ENCODE measurements around the gene CDC42EP3.
A peak's percentile ranks its signal among the peaks of the same experiment; 100 is the strongest.

Gene CDC42EP3

DNA sequence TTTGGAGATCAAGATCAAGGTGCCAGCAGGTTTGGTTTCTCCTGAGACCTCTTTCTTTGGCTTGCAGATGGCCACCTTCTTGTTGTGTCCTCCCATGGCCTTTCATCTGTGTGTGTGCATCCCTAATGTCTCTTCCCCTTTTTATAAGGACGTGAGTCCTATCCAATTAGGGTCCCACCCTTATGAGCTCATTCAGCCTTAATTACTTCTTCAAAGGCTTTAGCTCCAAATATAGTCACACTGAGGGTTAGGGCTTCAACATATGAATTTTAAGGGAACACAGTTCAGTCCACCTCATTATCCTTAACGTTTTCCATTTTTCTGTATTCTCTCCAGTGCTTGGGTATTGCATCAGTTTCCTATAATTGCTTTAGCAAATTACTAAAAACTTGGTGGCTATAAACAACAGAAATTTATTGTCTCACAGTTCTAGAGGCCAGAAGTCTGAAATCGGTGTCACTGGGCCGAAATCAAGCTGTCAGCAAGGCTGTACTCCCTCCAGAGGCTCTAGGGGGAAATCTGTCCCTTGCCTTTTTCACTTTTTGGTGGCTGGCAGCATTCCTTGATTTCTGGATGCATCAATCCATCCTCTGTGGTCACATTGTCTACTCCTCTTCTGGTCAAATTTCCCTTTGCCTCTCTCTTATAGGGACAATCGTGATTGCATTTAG lies 34.1 kb downstream of the CDC42EP3 start:
- no peak for DNase-seq

DNA sequence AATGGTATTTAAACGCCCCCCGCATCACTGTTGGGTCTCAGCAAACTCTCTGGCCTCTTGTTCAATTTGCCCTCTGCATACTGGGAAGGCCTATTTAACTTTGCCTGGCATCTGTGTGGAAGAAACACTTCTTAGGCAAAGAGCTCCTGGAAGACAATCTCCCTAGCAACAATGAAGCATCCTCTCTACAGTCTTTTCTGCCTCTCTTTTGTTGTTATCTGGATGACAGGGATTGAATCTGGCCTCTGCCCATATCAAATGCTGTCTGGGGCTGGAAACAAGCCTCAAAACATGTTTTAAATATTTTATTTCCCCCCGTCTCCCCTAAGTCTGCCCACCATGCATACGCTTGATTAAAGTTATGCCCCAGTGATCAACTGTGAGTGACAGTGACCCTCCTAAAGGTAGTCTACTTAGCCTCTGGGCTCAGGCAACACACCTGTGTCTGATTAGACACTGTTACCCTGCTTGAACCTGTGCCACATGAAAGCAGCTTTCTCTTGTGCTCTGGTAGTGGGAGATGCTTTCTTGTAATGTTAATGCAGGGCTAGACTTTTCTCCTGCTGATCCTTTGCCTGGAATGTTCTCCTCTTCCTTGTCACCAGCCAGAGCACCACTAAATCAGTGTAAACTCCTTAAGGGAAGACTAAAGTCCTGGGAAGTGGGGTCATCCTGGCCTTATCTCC lies 34.9 kb downstream of the CDC42EP3 start:
- DNase-seq, result no peak

DNA sequence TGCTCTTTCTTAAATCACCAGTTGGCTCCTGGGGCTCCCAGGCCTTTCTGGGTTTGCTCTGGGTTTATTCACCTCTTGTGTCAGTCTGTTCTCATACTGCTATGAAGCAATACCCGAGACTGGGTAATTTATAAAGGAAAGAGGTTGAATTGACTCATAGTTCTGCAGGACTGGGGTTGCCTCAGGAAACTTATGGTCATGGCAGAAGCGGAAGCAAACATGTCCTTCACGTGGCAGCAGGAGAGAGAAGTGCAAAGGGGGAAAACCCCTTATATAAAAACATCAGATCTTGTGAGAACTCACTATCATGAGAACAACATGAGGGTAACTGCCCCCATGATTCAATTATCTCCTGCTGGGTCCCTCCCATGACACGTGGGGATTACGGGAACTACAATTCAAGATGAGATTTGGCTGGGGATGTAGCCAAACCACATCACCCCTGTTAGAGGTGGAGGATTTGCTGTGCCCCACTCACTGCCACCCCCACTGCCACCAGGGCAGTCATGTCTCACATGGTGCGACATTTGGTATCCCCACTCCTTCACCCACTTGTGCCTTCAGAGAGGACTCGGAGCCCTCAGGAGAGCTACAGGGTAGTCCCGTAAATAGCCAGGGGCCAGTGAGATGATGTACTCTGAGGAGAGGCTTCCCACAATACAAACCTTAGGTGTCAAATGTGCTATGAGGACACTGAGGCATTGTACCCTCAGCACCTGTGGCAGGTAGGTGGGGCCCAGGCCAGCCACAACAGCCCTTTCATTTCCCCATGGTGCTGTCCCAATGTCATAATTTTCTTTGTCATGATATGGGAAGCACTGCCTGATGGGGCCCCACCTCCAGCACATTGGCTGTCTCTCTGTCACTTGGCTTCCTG lies 35.7 kb downstream of the CDC42EP3 start:
- DNase-seq, result peak in 3 of 56 donors; percentile 22 to 37 (median 26)

DNA sequence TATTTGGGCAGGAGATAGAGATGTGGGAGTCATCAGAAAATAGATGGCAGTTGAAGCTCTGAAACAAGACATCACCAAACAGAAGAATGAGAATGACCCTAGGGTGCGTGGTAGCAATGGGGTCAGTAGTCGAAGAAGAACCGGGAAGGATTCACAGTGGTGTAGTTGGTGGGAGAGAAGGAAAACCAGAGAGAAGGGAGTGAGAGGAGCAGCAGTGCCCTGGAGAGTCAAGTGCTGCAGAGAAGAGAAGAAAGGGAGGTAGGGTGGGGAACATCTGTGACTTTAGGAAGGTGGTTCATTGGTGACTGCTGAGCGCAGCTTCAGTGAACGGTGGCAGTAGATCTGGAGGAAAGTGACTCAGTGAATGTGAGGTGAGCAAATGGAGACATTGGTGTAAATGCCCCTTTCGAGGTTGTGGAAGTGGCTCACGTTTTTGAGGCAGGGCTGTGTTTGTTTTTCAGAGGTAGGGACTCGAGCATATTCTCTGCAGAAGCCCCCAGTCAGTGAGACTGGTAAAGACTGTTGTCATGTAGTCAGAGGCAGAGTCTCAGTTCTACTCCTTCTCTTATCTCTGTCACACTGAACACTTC lies 36.4 kb downstream of the CDC42EP3 start:
- no peak for DNase-seq

DNA sequence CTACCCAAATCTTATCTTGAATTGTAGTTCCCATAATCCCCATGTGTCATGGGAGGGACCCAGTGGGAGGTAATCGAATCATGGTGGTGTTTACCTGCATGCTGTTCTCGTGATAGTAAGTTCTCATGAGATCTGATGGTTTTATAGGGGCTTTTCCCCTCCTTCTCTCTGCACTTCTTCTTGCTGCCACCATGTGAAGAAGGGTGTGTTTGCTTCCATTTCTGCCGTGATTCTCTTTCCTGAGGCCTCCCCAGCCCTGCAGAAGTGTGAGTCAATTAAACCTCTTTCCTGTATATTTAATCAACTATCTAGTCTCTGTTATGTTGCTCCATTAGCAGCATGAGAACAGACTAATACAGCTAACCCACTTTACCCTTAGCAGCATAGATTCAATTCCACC lies 37.6 kb downstream of the CDC42EP3 start:
- no peak for DNase-seq

DNA sequence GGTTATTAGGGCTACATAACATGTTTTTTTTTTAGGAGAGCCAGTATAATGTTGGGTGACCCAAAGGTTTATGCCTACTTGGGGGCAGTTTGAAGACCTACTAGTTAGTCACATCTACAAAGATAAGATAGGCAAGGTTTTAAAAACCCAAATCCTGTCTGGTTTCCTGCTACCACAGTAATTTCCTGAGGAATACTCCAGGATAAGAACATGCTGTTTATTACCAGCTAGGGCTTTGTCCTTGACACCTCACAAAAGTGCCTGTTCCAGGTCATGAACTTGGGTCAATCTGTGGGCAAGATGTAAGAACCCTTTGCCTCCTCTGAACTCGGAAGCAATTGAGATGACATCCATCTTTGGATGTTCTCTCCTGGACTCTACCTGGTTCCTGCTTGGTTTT lies 38.2 kb downstream of the CDC42EP3 start:
- no peak for DNase-seq

DNA sequence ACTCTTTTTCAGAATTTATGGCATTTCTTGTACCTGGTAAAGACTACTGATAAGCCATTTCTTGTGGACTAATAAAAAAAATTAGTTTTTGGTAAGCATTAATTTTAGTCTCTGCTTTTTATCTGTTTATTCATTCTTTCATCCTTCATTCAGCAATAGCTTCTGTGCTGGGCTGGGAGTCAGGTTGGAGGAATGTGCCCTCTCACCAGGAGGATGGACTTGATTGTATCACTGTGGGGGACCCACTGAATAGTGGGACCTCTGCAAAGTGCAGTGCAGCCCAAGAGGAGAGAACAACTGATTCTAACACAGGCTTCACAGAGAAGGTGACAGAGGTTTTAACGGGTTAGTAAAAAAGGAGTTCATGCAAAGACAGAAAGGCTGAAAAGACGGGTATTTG lies 39.1 kb downstream of the CDC42EP3 start:
- DNase-seq, result no peak

DNA sequence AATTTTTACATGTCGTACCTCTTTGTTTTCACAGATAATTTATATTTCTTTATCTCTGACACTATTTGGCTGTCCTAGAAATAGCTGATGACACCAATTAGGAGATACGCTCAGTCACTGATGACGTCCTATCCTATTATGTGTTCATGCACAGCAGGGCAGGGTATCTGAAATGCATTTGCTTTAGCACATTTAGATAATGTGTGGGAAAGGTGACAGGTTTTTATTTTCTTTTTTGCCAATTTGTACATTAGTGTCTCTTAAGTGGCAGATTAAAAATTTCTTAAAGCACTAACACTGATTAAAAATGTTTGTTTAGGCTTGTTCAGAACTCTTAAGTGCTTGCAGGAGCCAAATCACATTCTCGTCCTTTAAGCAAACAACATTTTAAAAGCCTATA lies 39.7 kb downstream of the CDC42EP3 start:
- DNase-seq, result no peak

DNA sequence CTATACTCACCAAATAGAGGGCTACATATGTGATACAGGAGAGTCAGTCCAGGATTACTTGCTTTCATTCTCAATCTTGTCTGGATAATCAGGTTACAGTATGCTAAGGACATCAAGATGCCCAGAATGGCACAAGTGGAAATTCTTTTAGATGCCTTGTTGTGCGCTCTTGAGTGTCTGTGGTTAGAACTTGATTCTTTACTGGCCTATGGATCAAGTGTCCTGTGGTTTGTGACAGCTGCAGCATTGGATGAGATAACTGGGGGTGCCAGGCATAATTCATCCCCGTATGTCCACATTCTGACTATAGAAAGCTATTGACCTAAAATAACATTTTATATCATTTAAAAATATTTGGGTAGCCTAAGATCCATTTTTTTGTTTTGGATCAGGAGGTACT lies 40.1 kb downstream of the CDC42EP3 start:
- no peak for DNase-seq

DNA sequence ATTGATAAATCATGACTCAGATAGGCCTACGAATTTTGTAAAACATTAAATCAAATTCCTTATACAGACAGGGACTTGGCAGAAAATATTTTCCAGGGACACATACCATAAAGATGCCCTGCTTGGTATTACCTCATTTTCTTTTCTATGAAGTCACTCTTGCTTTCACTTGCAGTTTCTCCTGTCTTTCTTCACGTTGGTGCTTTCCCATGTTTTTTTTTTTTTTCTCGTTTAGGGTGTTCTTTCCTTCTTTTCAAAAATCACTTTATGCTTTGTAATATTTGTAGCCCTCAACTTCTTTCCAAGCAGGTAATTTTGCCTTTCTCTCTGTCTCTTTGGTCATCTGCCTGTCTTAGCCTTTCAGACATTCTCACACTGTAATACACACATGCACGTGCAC lies 40.7 kb downstream of the CDC42EP3 start:
- DNase-seq, result no peak

DNA sequence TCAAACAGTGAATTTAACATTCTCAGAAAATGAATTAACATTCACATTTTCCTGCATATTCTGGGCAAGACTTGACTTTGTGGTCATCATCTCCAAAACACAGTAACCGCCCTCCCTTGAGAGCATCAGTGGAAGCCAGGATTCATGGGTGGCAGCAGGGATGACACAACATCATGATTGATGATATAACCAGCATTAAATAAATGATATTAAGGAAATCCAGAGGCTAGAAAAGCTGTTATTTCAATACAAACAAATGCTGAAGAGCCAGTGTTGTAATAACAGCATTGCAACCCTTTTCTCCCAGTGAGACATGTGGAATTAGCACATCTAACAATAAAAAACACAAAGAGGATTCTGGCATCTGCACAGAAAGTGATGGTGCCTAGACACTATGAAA lies 41.1 kb downstream of the CDC42EP3 start:
- DNase-seq, result no peak

DNA sequence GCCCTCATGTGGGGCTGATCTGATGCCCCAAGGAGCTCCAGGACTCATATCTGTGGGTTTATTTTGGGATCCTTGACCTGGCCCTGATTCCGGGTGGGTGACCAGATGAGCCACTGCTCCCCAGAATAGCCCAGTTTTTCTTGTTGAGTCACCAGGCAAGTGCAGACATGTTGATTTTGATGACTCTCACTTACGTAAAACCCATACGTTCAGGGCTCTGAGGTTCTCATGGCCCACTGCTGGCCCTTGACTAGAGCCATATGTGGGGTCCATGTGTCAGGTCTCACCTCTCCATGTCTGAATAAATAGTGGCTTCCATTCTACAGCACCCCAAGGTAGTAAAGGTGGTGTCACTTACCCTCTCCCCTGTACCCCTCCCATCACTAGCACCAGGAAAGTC lies 41.9 kb downstream of the CDC42EP3 start:
- DNase-seq, result no peak

DNA sequence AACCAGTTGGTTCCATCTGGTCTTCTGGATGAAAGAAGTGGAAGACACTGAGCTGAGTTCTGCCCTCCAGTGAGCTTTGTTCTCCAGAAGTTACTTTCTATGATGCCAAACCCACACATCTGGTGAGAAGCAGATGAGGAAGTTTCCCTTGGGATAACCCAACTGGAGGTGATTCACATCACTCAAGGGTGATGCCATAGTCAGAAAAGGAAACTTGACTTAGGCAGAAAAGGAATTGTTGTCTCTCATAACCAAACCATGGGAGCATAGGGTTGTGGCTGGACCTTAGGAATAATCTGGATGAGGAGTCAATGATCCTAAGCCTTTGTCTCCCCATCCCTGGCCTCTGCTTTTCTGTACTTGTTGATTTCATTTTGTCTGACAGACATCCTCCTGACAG lies 43.7 kb downstream of the CDC42EP3 start:
- no peak for DNase-seq

DNA sequence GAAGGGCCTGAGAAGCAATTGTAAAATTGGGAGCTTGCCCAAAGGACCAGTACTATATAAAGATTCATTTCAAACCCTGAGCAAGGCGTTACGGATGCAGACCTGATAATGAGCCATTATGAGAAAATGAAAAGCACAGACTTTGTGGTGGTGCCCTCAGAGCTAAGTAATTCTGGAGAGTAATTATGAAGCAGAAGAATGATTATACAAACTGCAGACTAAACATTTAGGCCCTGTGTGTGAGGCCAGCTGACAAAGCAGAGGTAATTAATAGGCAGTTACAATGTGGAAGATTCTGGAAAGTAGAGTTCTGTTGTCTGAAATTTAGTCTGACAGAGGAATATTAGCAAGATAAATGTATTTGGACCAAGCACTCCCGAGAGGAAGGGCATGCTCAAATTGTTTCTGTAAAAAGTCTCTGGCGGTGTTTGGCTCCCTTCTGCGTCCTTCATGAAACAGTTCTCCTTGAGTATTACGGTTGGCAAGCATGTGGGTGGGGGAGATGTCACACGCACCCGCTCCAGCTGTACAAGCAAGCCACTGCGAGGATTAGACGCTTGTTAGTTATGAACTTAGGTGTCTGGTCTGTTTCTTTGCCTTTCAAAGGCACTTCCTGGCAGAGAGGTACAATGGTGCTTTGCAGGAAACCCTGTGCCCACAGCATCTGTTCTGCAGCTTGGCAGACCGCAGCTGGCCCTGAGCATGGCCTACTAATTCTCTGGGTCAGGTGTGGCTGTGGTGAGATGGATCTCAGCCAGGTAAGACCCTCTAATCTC lies 45.5 kb downstream of the CDC42EP3 start:
- DNase-seq, result no peak

DNA sequence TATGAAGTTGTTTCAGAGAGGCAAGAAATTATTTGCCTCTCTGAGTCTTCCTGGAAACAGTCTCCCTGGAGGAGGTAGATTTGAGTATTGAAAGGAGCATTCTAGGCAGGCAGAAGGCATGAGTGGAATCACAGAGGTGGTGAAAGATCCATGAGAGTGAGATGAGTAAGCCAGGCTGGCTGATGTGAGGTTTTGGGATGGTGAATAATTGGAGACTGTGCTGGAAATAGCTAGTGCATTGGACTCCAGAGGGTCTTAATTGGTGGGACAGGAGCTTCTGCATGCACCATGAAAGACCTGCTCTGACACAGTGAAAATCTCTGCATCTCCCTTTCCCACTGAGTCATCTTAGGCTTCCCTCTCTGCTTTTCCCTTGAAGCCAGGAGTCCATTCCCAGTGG lies 46.3 kb downstream of the CDC42EP3 start:
- peak in 2 of 56 donors; percentile 6 to 32 for DNase-seq

DNA sequence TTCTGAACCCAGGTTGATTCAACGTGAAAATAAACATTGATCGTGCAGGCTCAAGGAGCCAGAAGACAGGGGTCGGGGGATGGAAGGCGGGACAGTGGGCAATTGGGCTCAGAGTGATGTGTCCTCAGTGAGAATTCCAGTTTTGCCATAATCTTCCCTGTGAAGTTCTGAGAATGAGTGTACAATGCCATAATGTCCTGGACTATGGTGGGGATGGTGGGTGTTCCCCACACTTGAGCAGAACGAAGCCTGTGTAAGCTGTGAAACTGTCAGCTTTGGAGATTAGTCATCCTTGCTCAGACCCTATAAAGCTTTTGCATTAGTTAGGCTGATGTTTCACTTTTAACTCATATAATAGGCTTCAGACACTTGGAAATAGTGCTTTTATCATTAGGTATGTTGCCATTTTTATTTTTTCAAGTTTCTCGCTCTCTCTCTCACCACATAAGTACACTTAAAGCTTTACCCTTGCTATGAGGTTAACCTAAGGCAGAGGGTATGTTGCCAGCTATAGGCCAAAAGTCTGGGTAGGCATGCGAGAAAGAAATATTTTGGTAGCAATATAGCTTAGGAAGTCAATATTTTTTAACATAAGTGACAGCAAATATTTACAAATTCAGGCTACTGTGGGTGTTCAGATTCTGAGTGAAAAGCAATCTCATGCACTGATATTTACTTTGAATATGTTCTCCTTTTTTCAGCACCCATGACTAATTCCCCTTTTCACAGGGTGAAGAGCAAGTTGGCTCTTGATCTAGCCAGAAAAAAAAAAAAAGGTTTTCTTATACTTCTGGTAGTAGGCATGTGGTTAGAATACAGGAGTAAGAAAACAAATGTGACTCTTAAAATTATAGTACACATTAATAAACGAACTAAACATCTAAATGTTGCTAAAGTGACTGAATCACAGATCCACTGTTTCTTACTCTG lies 47.2 kb downstream of the CDC42EP3 start:
- no peak for DNase-seq

DNA sequence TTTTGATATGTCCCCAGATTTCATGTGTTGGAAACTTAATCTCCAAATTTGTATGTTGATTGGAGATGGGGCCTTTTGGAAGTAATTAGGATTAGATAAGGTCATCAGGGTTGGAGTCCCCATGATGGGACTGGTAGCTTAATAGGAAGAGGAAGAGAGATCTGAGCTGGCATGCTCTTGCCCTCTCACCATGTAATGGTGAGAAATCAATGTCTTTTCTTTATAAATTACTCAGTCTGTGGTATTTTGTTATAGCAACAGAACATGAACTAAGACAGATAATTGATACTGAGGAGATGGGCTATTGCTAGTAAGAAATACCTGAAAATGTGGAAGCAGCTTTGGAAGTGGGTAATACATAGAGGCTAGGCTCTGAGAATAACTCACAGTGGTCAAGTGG lies 48.0 kb downstream of the CDC42EP3 start:
- no peak for DNase-seq

DNA sequence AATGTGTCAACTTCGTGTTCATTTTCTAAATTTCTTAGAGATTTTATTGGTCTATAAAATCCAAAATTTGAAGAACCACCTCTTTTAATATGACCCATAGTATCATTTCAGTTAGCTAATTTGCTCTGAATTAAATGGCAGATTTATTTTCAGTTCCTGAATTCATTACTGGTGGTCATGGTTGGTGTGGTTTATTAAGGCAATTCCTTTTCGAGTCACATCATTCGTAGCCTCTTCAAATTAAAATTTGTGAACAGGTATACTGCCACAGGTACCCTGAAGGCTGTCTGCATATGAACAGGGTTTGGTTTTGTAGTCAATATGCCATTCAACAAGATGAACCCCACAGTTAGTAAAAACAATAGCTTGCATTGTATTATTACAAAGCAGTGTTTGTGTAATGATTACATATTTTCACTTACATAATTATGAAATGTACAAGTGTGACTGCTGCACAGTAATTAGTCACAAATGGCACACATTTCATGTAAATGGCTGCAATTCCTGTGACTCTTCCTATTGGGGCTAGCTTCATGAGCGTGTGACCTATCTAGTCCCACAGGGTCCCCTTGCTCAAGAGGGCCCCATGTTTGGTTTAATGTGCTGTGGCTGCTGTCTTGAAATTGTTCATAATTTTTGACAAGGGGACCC lies 48.9 kb downstream of the CDC42EP3 start:
- no peak for DNase-seq

DNA sequence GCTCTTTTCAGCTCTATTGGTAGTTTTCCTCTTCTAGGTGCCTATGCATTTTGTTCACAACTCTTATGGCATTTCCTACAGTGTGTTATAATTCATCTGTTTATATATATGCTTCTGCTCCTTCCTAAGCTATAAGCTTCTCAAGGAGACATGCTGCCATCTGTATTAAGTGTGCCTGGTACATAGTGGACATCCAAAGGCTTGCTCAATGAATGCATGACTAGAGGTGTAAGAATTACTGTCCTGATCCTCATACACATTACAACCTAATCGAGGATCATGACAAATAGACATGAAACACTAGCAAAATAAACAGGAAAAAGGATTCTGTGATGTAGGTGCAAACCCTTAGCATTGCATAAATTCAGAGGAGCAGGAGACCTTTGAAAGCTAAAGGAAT lies 50.2 kb downstream of the CDC42EP3 start:
- no peak for DNase-seq

DNA sequence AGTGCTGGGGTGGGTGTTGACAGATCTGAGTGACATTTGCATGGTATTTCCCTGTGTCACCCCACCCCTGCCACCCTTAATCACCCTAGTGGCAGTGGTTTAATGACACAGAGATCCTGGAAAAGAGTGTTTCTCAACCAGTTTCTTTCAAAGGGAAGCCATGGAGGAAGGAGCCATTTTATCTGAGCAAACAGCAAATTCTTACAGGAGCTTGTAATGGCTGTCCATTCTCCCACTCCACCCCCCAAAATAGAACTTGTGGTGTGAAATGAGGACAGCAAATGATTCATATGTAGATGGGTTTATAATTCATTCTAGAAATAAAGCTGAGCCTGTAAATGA lies 51.5 kb downstream of the CDC42EP3 start:
- DNase-seq, result peak in 7 of 56 donors; percentile 3 to 23 (median 14)

Measured in nucleus accumbens (tissue), 56 donors.